T-helper 17 cell (primary cell): ENCODE results near the gene CCDC12. TPM values are rescaled to one million over a fixed set of nuclear protein-coding genes. Genes with fewer than 3 reads are reported as not detected.

Experiments
- ATAC-seq: fragments of 150-1000 bp; cut with Tn5 transposase; 2 replicates; pipeline ENCODE4 v1.10.0; 2021; ENCODE audit warnings: mild to moderate bottlenecking, moderate library complexity
- DNase-seq, 3 donors: peaks; one replicate each; pipeline versions ENCODE4 v3.0.0 to v3.0.0-alpha.2; 2020 to 2021
- H3K9me3 ChIP-seq: one replicate; pipeline ENCODE4 v1.7.0; 2013; ENCODE audit warnings: low read length, mild to moderate bottlenecking; ENCODE audit not compliant: control insufficient read depth, poor library complexity, severe bottlenecking
- H3K27ac Mint-ChIP-seq: one replicate; pipeline ENCODE4 v1.8.0; 2022; ENCODE audit warnings: mild to moderate bottlenecking, moderate library complexity, mixed read lengths
- H3K27me3 Mint-ChIP-seq: one replicate; pipeline ENCODE4 v1.8.0; 2022; ENCODE audit warnings: mixed read lengths
- H3K36me3 Mint-ChIP-seq: one replicate; pipeline ENCODE4 v1.8.0; 2022; ENCODE audit warnings: low read depth, mixed read lengths
- H3K4me1 Mint-ChIP-seq: one replicate; pipeline ENCODE4 v1.8.0; 2022; ENCODE audit warnings: mild to moderate bottlenecking, mixed read lengths
- H3K4me3 Mint-ChIP-seq: one replicate; pipeline ENCODE4 v1.8.0; 2022; ENCODE audit warnings: mild to moderate bottlenecking, moderate library complexity, mixed read lengths
- total RNA-seq, 4 donors: library from RNA in 2 of 4; stranded (reverse) in 2 of 4; gene quantifications; one replicate each; pipeline ENCODE4 v1.2.3 and lab custom pipeline; 2022 to 2026

The CCDC12 gene
- total RNA-seq, 2 donors from 2014 or later = 67.6 to 75.8 TPM

DNA sequence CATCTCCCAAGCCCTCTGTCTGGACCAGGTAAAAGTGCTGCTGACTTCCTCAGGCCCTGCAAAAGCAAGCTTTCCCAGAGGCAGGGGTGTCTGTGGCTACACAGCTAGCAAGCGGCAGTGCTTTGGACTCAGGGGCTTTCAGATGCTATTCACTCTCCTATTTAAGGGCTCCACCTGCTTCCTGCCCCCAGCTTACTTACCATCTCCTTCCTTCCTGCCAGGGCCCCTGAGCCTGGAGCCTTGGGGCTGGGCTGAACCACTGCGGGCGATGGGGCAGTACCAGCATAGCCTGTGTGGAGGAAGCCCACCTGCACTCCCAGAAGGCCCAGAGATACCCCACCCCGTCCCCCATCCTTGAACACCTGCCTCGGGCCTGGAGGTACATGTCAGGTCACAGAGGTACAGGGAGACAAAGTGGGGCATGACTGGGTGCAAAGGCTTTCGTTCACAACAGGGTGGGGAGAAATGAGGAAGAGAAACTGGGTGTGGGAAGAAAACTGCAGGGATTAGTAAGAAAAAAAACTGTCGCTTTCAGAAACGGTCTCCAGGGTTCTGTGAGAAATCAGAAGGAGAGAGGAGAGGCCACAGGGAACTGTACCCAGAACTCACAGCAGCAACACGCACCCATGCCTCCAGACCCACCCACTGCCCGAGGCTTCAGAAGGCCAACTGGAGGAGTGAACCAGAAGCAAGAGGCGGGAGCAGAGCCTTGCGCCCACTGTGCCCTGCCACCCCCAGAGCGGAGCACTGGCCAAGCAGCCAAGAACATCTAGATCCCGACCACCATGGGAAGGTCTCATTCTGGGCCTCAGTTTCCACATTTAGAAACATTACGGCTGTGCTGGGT is 49.5 kb downstream of the CCDC12 start:
- Mint-ChIP-seq H3K4me1 (peaks cover 46% of the 10 kb centered on the region), H3K27ac (peak overlapping the region; percentile 90), H3K36me3 (peaks cover 6% of the 10 kb centered on the region), H3K27me3 (no peaks in the 10 kb centered on the region), H3K4me3 (peak overlapping the region; percentile 76)
- ATAC-seq (peak; percentile 65), DNase-seq (no peak)
- H3K9me3 ChIP-seq = no peaks in the 10 kb centered on the region

DNA sequence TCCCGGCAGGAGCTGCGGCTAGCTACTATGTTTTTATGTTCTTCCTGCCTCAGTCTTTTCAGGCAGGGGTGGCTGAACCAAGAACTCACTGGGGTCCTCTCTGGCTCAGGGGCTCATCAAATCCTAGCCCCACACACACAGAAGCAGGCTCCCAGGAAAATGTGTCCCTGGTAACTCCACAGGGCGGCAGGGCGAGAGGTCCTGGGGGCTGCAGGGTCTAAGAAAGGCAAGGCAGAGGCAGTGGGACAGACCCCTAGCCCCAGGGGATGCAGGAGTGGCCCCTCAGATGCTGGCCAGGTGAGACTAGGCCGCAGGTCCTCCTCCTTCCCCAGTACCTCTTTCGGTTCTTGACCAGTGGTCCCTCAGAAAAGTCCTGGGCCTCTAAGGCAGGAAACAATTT is 50.1 kb downstream of the CCDC12 start:
- no peak for DNase-seq

DNA sequence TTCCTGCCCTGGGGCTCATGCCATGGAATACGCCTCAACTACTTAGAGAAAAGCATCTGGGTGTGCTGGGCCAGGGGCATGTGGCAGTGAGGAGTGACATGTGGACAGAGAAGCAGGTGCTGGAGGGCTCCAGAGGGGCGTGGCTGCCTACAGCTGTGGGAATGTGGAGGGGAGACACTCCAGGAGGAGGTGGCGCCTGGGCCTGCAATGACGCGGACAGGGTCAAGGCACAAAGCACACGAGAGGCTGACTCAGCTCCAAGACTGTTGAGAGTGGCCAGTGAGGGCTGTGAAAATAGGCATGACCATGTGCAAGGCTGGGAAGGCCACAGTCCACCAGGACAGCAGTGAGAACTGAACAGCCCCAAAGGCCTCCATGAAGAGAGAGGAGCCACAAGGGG is 50.5 kb downstream of the CCDC12 start:
- DNase-seq (no peak), ATAC-seq (no peak)
- Mint-ChIP-seq H3K36me3 (peaks cover 6% of the 10 kb centered on the region), H3K4me1 (peaks cover 36% of the 10 kb centered on the region), H3K27me3 (no peaks in the 10 kb centered on the region), H3K27ac (peak overlapping the region; percentile 90), H3K4me3 (peak overlapping the region; percentile 76)
- no peaks in the 10 kb centered on the region for H3K9me3 ChIP-seq

More for the DNA sequence above, 50.1 kb downstream of the CCDC12 start:
- ATAC-seq = no peak
- H3K27ac Mint-ChIP-seq = peak overlapping the region; percentile 90
- H3K4me3 Mint-ChIP-seq = peak overlapping the region; percentile 76
- H3K36me3 Mint-ChIP-seq = peaks cover 6% of the 10 kb centered on the region
- H3K9me3 ChIP-seq = no peaks in the 10 kb centered on the region
- no peaks in the 10 kb centered on the region for H3K27me3 Mint-ChIP-seq
- H3K4me1 Mint-ChIP-seq = peaks cover 40% of the 10 kb centered on the region

DNA sequence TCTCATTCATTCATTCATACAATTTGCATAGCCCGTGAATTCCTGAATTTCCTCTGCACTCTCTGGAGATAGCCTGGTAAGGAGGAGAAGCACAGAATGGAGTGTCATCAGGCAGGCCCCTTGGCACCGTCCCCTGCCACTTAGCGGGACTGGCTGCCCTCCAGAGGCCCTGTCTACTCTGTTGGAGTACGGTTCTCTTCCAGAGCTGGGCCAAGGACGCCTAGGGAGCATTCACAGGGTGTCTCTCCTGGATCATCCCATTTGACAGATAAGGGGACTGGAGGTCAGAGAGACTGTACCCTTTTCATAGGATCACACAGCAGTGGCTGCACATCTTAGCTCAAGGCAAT is 51.0 kb downstream of the CCDC12 start:
- H3K36me3 Mint-ChIP-seq = peaks cover 6% of the 10 kb centered on the region
- no peaks in the 10 kb centered on the region for H3K27me3 Mint-ChIP-seq
- ATAC-seq (no peak), DNase-seq (no peak)
- H3K4me3 Mint-ChIP-seq = peak overlapping the region; percentile 76
- no peaks in the 10 kb centered on the region for H3K9me3 ChIP-seq
- peaks cover 31% of the 10 kb centered on the region for H3K4me1 Mint-ChIP-seq
- H3K27ac Mint-ChIP-seq = peak overlapping the region; percentile 51

DNA sequence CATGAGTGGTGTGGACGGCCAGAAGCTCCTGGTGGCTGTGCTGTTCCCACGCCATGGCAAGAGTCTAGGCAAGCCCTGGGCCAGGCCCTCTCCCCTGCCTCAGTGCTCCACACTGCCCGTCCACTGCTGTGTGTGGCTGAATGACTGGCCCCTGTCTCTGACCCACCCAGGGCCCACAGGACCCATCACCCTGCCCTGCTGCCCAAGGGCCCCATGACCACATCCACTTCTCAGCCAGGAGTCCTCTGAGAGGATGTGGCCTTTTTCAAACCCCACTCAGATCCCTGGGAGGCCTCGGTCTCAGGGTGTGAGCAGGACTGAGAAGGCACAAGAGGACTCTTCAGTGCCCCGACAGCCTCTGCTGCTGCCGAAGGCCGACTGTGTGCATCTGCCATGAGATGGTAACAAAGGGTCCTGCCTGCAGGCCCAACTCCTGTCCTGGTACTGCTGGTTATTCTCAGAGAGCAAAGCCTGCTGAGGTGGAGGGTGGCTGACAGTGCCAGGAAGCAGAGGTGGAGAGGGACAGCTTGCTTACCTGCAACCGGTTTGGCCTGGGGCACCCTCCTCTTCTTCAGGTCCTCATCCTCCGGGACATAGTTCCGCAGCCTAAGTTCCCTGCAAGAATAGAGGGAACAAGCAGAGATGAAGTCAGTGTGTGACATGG is 51.5 kb downstream of the CCDC12 start:
- ATAC-seq (no peak), DNase-seq (no peak)
- Mint-ChIP-seq H3K36me3 (peaks cover 8% of the 10 kb centered on the region), H3K4me3 (no peak overlapping the region), H3K27me3 (no peaks in the 10 kb centered on the region), H3K4me1 (peaks cover 29% of the 10 kb centered on the region), H3K27ac (peak overlapping the region; percentile 51)
- H3K9me3 ChIP-seq = no peaks in the 10 kb centered on the region

DNA sequence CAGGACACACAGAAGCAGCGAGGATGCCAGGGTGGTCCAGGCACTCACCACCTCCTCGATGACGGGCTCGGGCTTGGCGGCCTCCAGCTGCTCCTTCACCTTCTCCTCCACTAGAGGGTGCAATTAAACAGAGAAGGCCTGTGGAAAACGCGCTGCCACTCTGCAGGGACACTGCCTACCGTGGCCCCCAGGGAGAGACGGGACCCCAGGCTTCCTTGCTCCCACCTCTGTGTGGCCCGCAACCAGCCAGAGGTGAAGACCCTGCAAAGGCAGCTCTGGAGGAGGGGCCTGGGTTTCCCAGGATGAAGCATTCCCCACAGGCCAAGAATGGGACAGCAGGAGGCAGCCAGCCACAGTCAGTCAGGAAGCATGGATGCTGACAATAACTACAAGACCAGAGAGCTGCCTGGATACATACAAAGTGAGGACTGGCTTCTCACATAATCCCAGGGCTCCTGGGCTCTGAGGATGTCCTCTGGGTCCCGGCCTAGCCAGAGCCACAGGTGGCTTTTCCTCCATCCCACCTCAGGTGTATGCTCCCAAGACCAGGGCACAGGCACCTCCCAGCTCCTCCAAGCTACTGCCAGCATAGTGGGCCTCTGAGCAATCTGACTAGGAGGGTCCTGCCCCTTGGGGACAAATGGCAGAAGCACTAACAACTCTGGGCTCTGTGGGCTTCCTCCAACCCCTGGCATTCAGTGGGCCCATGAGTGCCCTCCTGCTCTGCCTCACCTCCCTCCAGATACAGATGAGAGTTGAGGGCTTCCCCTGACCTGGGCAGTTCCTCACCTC is 52.8 kb downstream of the CCDC12 start:
- Mint-ChIP-seq H3K27me3 (no peaks in the 10 kb centered on the region), H3K27ac (peak overlapping the region; percentile 81), H3K4me1 (peaks cover 29% of the 10 kb centered on the region), H3K4me3 (peak overlapping the region; percentile 7), H3K36me3 (peaks cover 11% of the 10 kb centered on the region)
- H3K9me3 ChIP-seq = no peaks in the 10 kb centered on the region
- DNase-seq = peak in 1 of 3 donors; percentile 34
- ATAC-seq = peak; percentile 51

DNA sequence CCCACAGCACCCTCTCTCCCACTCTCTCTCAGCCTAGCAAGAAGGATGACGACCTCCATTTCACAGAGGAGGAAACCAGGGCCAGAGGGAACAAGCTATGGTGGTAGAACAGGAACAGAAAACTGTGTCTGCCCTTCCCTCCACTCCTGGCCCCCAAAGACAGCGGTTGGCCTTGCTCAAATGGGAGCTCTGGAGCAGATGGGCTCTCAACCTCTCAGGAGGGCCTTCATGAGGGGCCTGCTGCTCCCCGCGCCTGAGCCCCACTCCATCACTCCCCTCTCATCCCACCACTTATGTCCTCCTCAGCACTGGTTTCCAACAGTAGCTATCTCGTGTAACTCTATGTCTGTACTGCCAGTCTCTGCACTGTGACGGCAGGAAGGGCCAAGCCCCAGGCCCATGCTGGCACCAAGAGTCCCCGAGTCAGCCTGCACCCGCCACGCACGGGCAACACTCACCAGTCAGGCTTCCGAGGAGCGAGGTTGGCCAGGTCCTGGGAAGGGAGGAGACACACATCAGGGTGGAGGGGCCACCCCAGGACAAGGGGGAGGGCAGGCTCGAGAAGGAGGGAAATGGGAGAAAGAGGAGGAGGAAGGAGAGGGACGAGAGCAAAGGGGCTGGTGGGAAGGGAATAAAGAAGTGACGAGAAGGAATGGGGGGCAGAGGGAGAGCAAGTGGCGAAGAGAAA is 53.5 kb downstream of the CCDC12 start:
- Mint-ChIP-seq H3K27me3 (no peaks in the 10 kb centered on the region), H3K4me3 (peak overlapping the region; percentile 7), H3K27ac (peak overlapping the region; percentile 81), H3K36me3 (peaks cover 8% of the 10 kb centered on the region), H3K4me1 (peaks cover 23% of the 10 kb centered on the region)
- DNase-seq (no peak), ATAC-seq (no peak)
- H3K9me3 ChIP-seq = no peaks in the 10 kb centered on the region

DNA sequence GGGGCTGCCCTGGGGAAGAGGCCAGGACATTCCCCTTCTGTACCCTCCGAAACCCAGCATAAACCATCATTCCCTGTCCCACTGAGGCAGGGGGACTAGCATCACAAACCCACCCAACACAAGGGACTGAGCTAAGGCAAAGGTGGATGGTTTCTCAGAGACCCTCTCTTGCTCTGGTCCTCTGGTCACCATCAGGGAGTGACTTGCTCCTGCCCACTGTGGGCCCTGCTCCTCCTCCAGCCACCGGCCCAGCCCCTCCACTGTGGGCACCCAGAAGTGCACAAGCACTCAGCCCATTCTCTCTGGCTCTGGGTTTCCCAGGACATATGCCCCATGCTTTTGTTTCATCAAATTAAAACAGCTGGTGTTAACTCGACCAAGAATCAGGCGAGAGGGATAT is 54.1 kb downstream of the CCDC12 start:
- no peak for DNase-seq
- Mint-ChIP-seq H3K36me3 (peaks cover 10% of the 10 kb centered on the region), H3K4me1 (peaks cover 20% of the 10 kb centered on the region), H3K27ac (no peak overlapping the region), H3K27me3 (no peaks in the 10 kb centered on the region), H3K4me3 (no peak overlapping the region)
- H3K9me3 ChIP-seq = no peaks in the 10 kb centered on the region
- no peak for ATAC-seq

DNA sequence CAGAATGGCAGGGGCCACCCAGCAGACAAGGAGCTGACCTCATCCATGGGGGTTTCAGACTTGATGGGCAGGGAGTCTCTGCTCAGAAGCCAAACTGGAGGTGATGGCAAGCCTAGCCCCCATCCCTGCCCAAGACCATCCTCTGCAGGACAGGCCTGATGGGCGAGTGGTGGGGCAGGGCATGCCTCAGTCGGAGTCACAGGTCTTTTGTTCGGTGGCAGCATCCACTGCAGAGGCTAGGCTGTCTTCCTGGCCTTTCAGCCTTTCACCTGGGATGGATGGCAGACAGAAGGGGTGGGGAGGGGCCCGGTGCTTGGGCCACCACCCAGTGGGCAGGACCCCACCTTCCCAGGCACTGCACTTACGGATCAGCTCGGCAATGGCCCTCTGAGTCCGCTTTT is 54.7 kb downstream of the CCDC12 start:
- no peaks in the 10 kb centered on the region for H3K27me3 Mint-ChIP-seq
- H3K27ac Mint-ChIP-seq = no peak overlapping the region
- no peak for ATAC-seq

DNA sequence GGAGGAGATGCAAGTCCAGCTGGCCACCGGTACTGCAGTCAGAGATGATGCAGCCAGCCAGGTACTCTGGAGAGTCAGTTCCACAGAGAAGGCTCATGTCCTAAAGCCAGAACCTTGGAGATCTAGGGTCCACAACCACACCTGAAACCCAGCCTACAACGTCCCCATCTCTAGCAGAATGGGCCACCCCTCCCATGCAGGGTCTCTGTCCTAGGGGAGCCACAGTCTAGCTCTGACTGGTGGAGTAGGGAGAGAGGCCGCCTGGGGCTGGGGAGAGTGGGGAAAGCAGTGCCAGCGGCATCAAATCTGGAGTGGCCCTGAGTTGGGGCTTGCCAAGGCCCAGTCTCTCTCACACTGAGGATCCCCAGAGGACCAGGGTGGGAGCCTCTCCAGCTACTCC is 55.5 kb downstream of the CCDC12 start:
- Mint-ChIP-seq H3K4me1 (peaks cover 11% of the 10 kb centered on the region), H3K27me3 (no peaks in the 10 kb centered on the region), H3K36me3 (peaks cover 10% of the 10 kb centered on the region), H3K4me3 (no peak overlapping the region), H3K27ac (peak overlapping the region; percentile 88)
- DNase-seq (no peak), ATAC-seq (no peak)
- H3K9me3 ChIP-seq = no peaks in the 10 kb centered on the region

More for the DNA sequence above, 54.7 kb downstream of the CCDC12 start:
- H3K4me1 Mint-ChIP-seq = peaks cover 16% of the 10 kb centered on the region
- H3K9me3 ChIP-seq = no peaks in the 10 kb centered on the region
- no peak overlapping the region for H3K4me3 Mint-ChIP-seq
- no peak for DNase-seq
- H3K36me3 Mint-ChIP-seq = peaks cover 10% of the 10 kb centered on the region

DNA sequence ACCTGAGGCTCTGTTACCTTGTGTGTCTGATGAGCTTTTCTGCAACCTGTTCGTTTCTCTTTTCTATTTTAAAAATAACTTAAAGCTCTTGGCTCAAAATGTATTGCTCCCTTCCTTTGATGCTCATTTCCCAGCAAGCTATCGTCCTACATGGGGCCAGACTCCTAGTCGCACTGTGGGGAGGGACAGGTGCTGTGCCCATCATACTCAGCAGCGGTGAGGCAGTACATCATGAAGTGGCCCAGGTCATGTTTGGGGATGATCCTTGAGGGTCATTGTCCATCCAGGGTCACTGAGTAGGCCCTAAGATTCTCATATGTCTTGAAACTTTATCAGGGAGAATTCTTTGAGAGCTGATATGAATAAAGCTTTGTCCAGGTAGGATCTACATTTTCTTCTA is 57.9 kb downstream of the CCDC12 start:
- peaks cover 10% of the 10 kb centered on the region for H3K36me3 Mint-ChIP-seq
- no peak for ATAC-seq

DNA sequence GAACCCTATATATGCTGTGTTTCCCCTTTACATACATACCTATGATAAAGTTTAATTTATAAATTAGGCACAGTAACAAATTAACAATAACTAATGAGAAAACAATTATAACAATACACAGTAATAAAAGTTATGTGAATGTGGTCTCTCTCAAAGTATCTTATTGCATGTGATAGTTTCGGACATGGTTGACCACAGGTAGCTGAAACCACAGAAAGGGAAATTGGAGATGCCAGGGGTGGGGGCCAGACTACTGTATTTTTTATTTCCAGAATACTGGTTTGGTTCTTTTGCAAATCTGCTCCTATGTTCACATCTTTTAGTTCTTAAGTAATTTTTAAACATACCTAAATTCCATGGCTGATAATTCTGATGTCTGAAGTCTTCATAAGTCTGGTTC is 58.3 kb downstream of the CCDC12 start:
- H3K27me3 Mint-ChIP-seq = no peaks in the 10 kb centered on the region
- peaks cover 8% of the 10 kb centered on the region for H3K36me3 Mint-ChIP-seq
- H3K4me3 Mint-ChIP-seq = no peak overlapping the region

More for the DNA sequence above, 57.9 kb downstream of the CCDC12 start:
- Mint-ChIP-seq H3K27me3 (no peaks in the 10 kb centered on the region), H3K4me3 (no peak overlapping the region), H3K27ac (peak overlapping the region; percentile 19), H3K4me1 (peaks cover 17% of the 10 kb centered on the region)
- no peak for DNase-seq
- no peaks in the 10 kb centered on the region for H3K9me3 ChIP-seq

DNA sequence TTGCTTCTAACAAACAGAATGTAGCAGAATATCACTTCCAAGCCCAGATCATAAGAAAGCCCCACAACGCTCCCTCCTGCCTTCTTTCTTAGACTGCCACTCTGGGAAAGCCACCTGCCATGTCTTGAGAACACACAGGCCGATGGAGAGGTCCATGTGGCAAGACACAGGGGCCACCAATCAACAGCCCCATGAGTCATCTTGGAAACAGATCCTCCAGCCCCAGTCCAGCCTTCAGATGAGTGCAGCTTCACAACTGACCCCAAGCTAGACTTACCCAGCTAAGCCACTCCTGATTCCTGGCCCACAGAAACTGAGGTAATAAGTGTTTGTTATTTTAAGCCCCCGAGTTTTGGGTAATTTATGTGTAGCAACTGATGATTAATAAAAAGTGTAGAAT is 59.3 kb downstream of the CCDC12 start:
- ATAC-seq = no peak
- H3K27ac Mint-ChIP-seq = peak overlapping the region; percentile 66
- peaks cover 14% of the 10 kb centered on the region for H3K4me1 Mint-ChIP-seq
- no peaks in the 10 kb centered on the region for H3K27me3 Mint-ChIP-seq
- no peaks in the 10 kb centered on the region for H3K9me3 ChIP-seq
- H3K4me3 Mint-ChIP-seq = no peak overlapping the region
- DNase-seq = no peak
- H3K36me3 Mint-ChIP-seq = peaks cover 7% of the 10 kb centered on the region

More for the DNA sequence above, 58.3 kb downstream of the CCDC12 start:
- Mint-ChIP-seq H3K4me1 (peaks cover 16% of the 10 kb centered on the region), H3K27ac (peak overlapping the region; percentile 19)
- no peak for ATAC-seq
- DNase-seq = no peak
- no peaks in the 10 kb centered on the region for H3K9me3 ChIP-seq
